Measurements from ENCODE around the gene ZFP2. TPM values are rescaled to one million over a fixed set of nuclear protein-coding genes. Genes with fewer than 3 reads are reported as not detected.

ZFP2 gene
- total RNA-seq, 1 experiment from 2014 or later, result not detected

- DNase-seq (ENCODE audit: low spot score), result no peak
Measured at GRCh38 chr5:178981381-178981780, 85.7 kb downstream of the ZFP2 start.

Other genes starting within 250 kb of the ZFP2 start
- gene ZNF354A, start 165.3 kb upstream of the ZFP2 start, total RNA-seq (2014; rRNA removed; shearing (Covaris generic)), result 1.4 and 2.9 TPM in 2 replicates
- gene ZNF354B, start 36.0 kb upstream of the ZFP2 start, total RNA-seq (2014; rRNA removed; shearing (Covaris generic)), result 12.4 and 13.2 TPM in 2 replicates
- gene ZNF454, start 45.3 kb downstream of the ZFP2 start, total RNA-seq (2014; rRNA removed; shearing (Covaris generic)), result not detected in 2 replicates
- not detected in 2 replicates for gene GRM6, start 99.4 kb downstream of the ZFP2 start, total RNA-seq (2014; rRNA removed; shearing (Covaris generic))
- not detected in 2 replicates for gene ZNF879, start 127.9 kb downstream of the ZFP2 start, total RNA-seq (2014; rRNA removed; shearing (Covaris generic))
- gene ZNF354C, start 164.5 kb downstream of the ZFP2 start, total RNA-seq (2014; rRNA removed; shearing (Covaris generic)), result not detected in 2 replicates

All from HT-29 (cell line).